ENCODE measurements around the gene SV2C.
"Not testable (repeated sequence)": the region's sequence is repeated elsewhere in the genome, so short reads cannot be mapped to it uniquely, and the experiment has no call there.

The SV2C gene

DNA sequence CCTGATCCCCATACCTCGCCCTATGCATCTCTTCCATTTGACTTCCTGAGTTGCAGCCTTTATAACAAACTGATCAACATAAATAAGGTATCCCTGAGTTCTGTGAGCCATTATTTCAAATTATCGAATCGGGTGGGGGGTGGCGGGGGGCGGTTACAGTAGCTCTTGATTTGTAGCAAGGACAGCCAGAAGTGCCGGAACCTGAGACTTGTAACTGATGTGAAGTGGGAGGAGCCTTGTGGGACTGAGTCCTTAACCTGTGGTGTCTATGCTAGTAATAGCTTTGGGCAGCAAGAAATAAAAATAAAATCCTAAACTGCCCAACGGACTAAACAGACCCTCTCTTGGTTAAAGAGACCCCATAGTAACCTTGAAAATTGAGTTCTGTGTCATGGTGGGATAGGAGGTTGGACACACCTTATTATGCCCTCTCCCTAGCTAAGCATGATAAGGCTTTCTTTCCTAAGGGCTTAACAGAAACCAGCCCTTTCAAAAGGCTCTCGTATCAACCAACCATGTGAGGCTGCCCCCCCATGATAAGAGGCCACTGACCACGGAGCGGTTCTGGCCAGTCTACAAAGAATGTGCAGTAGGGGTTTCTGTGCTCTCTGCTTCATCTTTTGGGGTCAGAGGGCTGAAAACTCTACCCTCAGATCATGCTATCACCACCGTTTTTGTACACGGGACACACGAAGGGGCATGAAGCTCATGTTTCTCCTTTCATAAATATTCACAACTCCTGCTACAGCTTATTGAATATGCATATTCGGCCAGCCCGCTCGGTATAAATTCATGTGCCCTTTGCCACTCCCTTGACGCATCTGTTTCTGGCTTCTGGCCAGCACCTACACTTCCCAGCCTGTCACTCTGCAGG lies 280.4 kb downstream of the SV2C start:
- TF ChIP-seq, protein P1, sequence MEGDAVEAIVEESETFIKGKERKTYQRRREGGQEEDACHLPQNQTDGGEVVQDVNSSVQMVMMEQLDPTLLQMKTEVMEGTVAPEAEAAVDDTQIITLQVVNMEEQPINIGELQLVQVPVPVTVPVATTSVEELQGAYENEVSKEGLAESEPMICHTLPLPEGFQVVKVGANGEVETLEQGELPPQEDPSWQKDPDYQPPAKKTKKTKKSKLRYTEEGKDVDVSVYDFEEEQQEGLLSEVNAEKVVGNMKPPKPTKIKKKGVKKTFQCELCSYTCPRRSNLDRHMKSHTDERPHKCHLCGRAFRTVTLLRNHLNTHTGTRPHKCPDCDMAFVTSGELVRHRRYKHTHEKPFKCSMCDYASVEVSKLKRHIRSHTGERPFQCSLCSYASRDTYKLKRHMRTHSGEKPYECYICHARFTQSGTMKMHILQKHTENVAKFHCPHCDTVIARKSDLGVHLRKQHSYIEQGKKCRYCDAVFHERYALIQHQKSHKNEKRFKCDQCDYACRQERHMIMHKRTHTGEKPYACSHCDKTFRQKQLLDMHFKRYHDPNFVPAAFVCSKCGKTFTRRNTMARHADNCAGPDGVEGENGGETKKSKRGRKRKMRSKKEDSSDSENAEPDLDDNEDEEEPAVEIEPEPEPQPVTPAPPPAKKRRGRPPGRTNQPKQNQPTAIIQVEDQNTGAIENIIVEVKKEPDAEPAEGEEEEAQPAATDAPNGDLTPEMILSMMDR (IDR thresholded peaks at IDR 0.05; ENCODE audit: low read depth, low read length) = no peak
- no peak overlapping the region for H3K4me3 ChIP-seq (replicated peaks in 1 of 2; ENCODE audit: low read depth in 2 of 2, low read length in 2 of 2)
- no peak for DNase-seq (ENCODE audit: low read depth in 2 of 2)

DNA sequence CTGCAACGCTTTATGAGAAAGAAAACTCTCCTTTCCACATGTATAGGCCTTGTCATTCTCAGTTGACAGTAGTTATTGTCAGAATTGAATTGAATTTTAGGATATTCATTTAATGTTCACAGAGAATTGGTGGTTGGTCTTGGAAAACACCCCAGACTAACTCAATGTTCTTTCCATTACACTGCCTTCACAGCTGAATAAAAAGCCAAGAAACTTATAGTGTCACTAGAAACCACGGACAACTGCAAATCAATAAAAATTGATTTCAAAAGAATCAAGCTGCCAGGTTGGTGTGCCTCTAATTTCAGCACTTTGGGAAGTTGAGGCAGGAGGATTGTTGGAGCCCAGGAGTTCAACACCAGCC lies 281.0 kb downstream of the SV2C start:
- TF ChIP-seq, protein P1 (IDR thresholded peaks at IDR 0.05; ENCODE audit: low read depth, low read length) = no peak
- no peak for DNase-seq (ENCODE audit: low read depth in 2 of 2)
- H3K4me3 ChIP-seq (replicated peaks in 1 of 2; ENCODE audit: low read depth in 2 of 2, low read length in 2 of 2) = no peak overlapping the region

DNA sequence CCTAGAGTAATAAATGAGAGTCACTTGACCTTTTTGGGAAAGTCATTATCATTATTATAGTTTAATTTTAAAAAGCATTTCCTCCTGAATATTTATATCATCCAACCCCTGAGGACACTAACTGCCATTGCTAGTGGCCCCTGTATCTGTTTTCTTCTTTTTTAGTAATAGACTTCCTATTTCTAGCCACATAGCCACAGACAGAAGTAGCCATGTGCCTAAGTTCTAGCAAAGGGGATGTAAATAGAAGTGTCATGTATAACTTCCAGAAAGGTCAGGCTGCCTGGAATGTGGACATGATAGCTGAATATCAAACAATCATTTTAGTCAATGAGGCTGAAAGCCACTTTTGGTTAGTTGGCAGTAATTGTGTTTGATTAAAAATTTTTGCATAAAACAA lies 282.4 kb downstream of the SV2C start:
- no peak for DNase-seq (ENCODE audit: low read depth in 2 of 2)
- TF ChIP-seq, protein P1 (IDR thresholded peaks at IDR 0.05; ENCODE audit: low read depth, low read length) = no peak

DNA sequence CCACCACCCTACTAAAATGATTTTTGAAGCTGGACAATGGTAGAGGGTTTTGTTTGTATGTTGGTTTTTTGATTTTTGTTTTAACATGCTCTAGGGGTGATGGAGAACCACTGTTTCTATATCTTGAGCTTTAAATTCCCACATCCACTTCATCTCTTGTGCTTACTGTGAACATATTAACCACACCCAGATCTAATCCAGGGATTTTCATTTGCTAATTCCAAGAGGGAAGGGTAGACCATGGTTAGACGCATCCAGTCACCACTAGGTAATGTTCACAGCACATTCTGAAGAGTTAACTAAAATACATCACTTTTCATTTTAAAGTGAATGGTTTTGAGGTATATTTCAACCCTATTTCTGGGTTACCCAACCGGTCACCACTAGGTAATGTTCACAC lies 283.4 kb downstream of the SV2C start:
- DNase-seq (ENCODE audit: low read depth in 2 of 2) = no peak
- TF ChIP-seq, protein P1 (IDR thresholded peaks at IDR 0.05; ENCODE audit: low read depth, low read length) = no peak
- H3K4me3 ChIP-seq (replicated peaks in 1 of 2; ENCODE audit: low read depth in 2 of 2, low read length in 2 of 2) = no peak overlapping the region

More for the DNA sequence above, 282.4 kb downstream of the SV2C start:
- no peak overlapping the region for H3K4me3 ChIP-seq (replicated peaks in 1 of 2; ENCODE audit: low read depth in 2 of 2, low read length in 2 of 2)

DNA sequence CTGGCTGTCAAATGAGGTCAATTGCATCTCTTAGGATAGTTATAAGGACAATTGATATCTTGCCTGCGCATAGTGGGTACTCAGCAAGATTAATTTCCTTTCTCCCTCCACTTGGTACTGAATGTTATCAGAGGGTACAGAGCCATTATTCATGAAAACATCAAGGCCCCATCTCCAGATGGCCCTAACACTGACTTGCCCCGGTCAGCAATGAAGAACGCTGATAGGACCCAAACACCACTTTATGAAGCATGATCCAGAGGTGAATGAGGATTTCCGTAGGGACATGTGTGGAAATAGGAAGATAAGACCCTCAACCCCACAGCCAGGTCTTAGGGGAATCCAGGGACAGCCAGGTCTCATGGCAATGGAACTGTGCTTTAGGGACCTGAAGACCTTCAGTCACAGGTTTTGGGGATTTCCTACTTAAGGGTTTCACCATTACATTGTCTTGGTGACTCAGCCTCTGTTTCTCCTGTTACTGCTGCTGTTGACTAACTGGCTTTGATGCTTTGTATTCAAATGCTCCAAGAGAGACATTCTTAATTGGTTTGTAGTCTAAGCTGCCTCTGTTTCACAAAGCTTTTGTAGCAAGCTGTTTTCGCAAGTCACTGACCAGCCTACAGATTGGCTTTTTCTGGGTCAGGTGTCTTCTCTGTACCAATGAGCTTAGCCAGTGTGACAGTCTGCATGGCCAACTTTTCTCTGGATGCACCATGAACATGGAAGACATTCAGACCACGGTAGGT lies 284.6 kb downstream of the SV2C start:
- TF ChIP-seq, protein P1 (IDR thresholded peaks at IDR 0.05; ENCODE audit: low read depth, low read length) = no peak
- DNase-seq (ENCODE audit: low read depth in 2 of 2) = peak in 1 of 2 donors; percentile 42
- no peak overlapping the region for H3K4me3 ChIP-seq (replicated peaks in 1 of 2; ENCODE audit: low read depth in 2 of 2, low read length in 2 of 2)

DNA sequence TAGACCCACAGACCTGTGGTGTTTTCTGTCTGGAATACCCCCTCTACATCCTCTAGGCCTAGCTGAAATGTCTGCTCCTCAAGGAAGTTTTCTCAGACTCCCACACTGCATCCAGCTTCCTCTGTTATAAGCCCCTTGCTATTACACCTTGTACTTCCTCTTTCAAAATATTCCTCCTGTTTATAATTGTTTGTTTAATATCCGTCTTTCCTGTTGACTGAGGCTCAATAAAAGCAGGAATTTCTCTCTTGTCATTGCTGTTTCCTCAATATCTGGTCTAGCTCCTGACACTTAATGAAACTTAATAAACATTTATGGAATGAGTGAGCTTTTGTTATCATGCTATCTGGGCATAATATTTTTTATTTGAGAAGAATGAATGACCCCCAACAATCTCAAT lies 285.8 kb downstream of the SV2C start:
- TF ChIP-seq, protein P1 (IDR thresholded peaks at IDR 0.05; ENCODE audit: low read depth, low read length) = no peak
- no peak for DNase-seq (ENCODE audit: low read depth in 2 of 2)
- H3K4me3 ChIP-seq (replicated peaks in 1 of 2; ENCODE audit: low read depth in 2 of 2, low read length in 2 of 2) = no peak overlapping the region

DNA sequence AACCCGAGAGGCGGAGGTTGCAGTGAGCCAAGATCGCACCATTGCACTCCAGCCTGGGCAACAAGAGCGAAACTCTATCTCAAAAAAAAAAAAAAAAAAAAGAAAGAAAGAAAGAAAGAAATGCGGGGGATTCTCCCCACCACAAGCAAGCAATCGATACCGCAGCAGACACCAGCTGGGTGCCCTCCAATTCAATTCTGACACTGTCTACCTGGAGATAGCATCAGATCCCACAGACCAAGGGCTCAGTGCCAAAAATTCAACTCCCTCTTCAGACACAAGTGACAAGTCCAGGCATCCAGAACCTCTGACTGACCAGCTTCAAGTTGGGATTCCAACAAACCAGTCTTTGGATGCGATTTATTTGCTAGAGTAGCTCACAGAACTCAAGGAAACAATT lies 286.5 kb downstream of the SV2C start:
- not testable (repeated sequence) for DNase-seq (ENCODE audit: low read depth in 2 of 2); H3K4me3 ChIP-seq (replicated peaks in 1 of 2; ENCODE audit: low read depth in 2 of 2, low read length in 2 of 2)

Measured in cardiac fibroblast (primary cell).